Muscle of leg (tissue), 11 donors: ENCODE data around the gene ZSWIM1. TPM values are rescaled to one million over a fixed set of nuclear protein-coding genes. Genes with fewer than 3 reads are reported as not detected.

Experiments used
- DNase-seq: peaks from one replicate; pipeline ENCODE4 v3.0.0; 2013
- H3K27ac ChIP-seq: one replicate; pipeline ENCODE4 v1.5.1; 2013; ENCODE audit warnings: mild to moderate bottlenecking, low read length, control low read depth
- H3K27me3 ChIP-seq: one replicate; pipeline ENCODE4 v1.6.1; 2013; ENCODE audit warnings: low read length; ENCODE audit not compliant: control insufficient read depth, insufficient read depth
- H3K36me3 ChIP-seq: one replicate; pipeline ENCODE4 v1.6.1; 2013; ENCODE audit warnings: low read length; ENCODE audit not compliant: control insufficient read depth, insufficient read depth
- H3K4me1 ChIP-seq: one replicate; pipeline ENCODE4 v1.6.1; 2013; ENCODE audit warnings: low read length; ENCODE audit not compliant: control insufficient read depth, insufficient read depth
- H3K4me3 ChIP-seq: one replicate; pipeline ENCODE4 v1.5.1; 2013; ENCODE audit warnings: low read length, control low read depth
- H3K9me3 ChIP-seq: replicated peaks from 2 replicates; pipeline ENCODE4 v1.6.1; 2013; ENCODE audit warnings: low read depth, low read length; ENCODE audit not compliant: control insufficient read depth
- WGBS: methylation state at CpG from one replicate; pipeline ENCODE4 v1.1.5; 2013; ENCODE audit warnings: missing lambda C conversion rate; ENCODE audit not compliant: insufficient coverage; 5-methylcytosine and 5-hydroxymethylcytosine counted together
- polyA plus RNA-seq, 8 donors: library from polyadenylated mRNA; unstranded; fragments of 120-200 nt; gene quantifications; one replicate each; pipeline versions ENCODE4 v1.2.1 to v1.2.3, GENCODE V29; 2013; ENCODE audit warnings: inconsistent platforms in 1 of 8, low replicate concordance in 1 of 8; ENCODE audit not compliant: insufficient read length in 8 of 8, insufficient read depth in 1 of 8
- total RNA-seq: library from RNA; stranded (reverse); fragments of 120-200 nt; gene quantifications from one replicate; pipeline ENCODE4 v1.2.4, GENCODE V29; 2013

The ZSWIM1 gene
- total and polyA plus RNA-seq, 9 donors, result 5.1 to 12.3 (median 9.5) TPM

DNA sequence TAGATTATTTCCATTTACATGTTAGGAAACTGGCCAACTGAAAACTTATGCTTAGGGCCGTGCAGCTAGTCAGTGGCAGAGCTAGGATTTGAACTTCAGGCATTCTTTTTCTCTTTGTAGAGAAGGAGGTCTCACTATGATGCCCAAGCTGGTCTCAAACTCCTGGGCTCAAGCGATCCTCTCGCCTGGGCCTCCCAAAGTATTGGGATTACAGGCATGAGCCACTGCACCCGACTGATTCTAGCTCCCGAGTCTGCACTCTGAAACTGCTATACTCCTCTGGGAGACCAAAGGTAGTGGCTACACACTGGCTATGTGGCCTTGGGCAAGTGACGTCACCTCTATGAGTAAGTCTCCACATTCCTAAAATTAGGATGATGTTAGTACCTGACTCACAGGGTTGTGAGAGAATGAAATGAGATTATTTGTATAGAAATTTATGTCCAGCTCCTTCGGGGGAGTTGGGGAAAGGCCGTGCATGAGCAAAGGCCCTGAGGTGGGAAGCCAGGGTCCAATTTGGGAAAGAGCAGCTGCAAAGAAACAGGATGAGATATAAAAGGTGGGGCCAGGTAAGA lies 24.6 kb downstream of the ZSWIM1 start:
- no peaks in the 10 kb centered on the region for H3K9me3 ChIP-seq
- H3K27ac ChIP-seq, result no peak overlapping the region
- no peaks in the 10 kb centered on the region for H3K36me3 ChIP-seq
- peaks cover 9% of the 10 kb centered on the region for H3K4me1 ChIP-seq
- H3K4me3 ChIP-seq, result no peak overlapping the region
- H3K27me3 ChIP-seq, result no peaks in the 10 kb centered on the region
- no peak for DNase-seq
- 86% methylated on average over 6 of the region's 8 CpGs for WGBS

DNA sequence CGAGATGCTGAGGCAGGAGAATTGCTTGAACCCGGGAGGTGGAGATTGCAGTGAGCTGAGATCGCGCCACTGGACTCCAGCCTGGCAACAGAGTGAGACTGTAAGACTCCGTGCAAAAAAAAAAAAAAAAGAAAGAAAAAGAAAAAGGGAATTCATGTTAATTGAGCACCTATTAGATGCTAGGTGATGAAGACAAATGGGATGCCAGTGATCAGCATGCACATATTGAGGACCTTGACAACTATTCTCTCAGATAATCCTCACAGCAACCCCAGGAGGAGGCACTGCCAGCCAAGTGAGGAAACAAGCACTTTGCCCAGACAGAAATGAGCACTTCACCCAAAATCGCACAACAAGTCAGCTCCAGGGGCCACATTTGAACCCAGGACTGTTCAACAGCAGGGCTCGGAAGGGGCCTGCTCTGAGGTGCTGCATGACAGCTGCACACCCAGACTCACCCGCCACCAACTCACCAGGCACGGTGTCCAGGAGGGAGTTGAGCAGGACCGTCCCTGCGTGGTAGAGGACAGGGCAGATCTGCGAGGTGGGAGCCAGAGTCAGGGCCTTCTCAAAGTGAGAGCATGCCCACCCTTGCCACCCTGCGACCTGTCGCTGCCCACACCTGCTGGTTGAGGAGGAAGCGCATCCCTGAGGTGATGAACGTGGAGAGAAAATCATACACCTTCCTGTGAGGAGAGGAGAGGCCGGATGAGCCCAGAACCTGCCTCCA lies 26.4 kb downstream of the ZSWIM1 start:
- no peak for DNase-seq
- H3K27me3 ChIP-seq, result peaks cover 12% of the 10 kb centered on the region
- no peaks in the 10 kb centered on the region for H3K9me3 ChIP-seq
- H3K4me1 ChIP-seq, result peaks cover 23% of the 10 kb centered on the region
- no peak overlapping the region for H3K27ac ChIP-seq
- WGBS, result 87% methylated on average over 12 of the region's 17 CpGs
- no peak overlapping the region for H3K4me3 ChIP-seq
- no peaks in the 10 kb centered on the region for H3K36me3 ChIP-seq

DNA sequence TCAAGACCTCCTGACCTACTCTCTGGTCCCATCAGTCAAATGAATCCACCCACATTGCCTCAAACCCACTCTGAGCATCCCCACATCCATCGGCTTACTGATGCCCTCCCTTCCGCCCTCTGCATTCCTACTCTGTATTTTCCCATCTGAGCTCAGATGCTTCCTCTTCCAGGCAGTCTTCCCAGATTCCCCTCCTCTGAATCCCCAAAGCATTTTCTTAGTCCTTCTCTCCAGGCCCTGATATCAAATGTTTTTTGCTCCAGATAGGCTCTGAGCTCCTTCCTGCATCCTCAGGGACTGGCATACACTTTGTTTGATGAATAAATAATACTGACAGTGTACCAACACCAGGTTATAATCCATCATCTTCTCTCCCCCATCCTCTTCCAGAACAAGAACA lies 27.1 kb downstream of the ZSWIM1 start:
- Histone ChIP-seq H3K4me3 (no peak overlapping the region), H3K4me1 (peaks cover 26% of the 10 kb centered on the region), H3K36me3 (no peaks in the 10 kb centered on the region), H3K27ac (no peak overlapping the region), H3K27me3 (peaks cover 16% of the 10 kb centered on the region), H3K9me3 (no peaks in the 10 kb centered on the region)
- 94% methylated on average over 2 of the region's 2 CpGs for WGBS
- no peak for DNase-seq

DNA sequence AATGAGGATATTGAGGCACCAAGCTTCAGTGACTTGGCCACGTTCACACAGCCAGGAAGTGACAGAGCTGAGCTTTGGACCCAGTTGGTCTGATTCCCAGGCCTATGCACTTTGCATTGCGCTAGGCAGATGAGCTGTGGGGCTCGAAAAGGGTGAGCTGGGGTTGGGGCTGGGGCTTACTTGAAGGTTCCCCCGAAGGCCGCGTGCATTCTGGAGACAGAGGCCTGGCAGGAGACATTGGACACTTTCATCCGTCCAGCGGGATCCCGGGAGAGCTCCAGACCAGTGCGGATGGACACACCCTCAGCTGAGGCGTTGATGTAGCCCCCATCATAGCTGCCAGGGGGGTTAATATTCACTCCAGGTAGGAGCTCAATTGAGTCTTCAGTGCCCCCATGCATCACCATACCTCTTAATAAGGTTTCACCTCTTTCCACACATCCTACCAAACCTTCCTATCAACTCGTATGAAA lies 28.3 kb downstream of the ZSWIM1 start:
- Histone ChIP-seq H3K9me3 (no peaks in the 10 kb centered on the region), H3K4me3 (no peak overlapping the region), H3K27me3 (peaks cover 16% of the 10 kb centered on the region), H3K4me1 (peaks cover 26% of the 10 kb centered on the region), H3K27ac (no peak overlapping the region), H3K36me3 (no peaks in the 10 kb centered on the region)
- 55% methylated on average over 9 of the region's 12 CpGs for WGBS
- no peak for DNase-seq

DNA sequence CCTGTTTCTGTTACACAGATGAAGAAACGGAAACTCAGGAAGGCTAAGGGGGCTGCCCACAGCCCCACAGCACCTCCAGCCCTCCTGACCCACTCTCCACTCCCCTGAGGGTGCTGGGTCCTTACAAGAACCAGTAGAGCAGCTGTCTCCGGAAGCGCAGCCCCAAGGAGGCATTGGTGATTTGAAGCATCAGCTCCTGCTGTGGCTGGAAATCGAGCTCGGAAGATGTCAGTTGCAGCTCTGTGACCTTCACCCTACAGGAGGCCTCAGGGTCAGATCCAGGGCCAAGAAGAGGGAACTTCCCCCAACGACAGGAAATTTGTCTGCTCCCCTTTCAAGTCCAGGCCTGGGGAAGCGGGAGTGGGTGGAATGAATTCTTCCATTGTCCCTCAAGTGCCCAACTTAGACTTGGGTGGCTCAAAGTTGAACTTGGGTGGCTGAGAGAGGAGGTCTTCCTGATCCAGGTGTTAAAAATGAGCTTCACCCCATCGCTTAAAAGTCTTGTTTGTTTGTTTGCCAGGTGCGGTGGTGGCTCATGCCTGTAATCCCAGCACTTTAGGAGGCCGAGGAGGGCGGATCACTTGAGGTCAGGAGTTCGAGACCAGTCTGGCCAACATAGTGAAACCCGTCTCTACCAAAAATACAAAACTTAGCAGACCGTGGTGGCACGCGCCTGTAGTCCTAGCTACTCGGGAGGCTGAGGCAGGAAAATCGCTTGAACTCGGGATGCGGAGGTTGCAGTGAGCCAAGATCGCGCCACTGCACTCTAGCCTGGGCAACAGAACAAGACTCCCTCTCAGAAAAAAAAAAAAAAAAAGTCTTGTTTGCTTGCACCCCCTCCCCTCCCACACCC lies 29.0 kb downstream of the ZSWIM1 start:
- Histone ChIP-seq H3K27me3 (peaks cover 16% of the 10 kb centered on the region), H3K27ac (no peak overlapping the region), H3K36me3 (no peaks in the 10 kb centered on the region), H3K4me1 (peaks cover 19% of the 10 kb centered on the region), H3K4me3 (no peak overlapping the region), H3K9me3 (no peaks in the 10 kb centered on the region)
- no peak for DNase-seq
- 81% methylated on average over 17 of the region's 22 CpGs for WGBS

DNA sequence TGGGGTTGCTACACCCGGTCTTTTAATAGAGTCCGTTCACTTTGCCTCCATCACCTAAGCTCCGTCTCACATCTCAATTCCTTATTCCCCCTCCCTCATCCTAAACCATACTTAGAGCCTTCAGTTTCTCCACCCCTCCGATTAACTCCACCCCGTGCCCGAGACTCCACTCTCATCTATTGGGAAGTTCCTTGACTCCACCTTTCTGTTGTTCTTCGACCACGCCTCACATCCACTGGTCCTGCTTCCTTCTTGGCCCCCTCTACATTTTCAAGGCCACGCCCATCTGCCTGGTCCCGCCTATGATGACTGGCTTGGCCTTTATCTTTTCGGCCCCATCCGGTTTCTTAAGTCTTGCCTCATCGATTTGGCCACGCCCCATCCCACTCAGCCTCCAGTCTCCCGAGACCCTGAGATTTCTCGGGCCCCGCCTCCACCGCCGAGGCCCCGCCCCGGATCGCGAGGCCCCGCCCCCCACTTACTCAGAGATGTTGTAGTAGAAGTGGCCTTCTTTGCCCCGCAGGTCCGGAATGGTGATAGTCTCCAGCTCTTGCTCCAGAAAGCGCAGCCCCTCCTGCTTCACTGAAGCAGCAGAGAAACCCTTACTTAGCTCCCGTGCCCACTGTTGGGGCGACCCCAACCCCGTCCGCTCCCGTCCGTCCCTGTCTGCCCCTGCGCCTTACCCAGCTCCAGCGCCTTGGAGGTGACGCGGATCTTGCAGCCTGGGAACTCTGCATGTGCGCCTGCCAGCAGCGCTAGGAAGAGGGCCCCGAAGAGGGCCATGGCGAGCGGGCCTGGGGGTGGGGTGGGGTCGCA lies 29.9 kb downstream of the ZSWIM1 start:
- no peaks in the 10 kb centered on the region for H3K9me3 ChIP-seq
- no peaks in the 10 kb centered on the region for H3K36me3 ChIP-seq
- peaks cover 16% of the 10 kb centered on the region for H3K27me3 ChIP-seq
- 2% methylated on average over 23 of the region's 43 CpGs for WGBS
- peak; percentile 97 for DNase-seq
- H3K4me1 ChIP-seq, result peaks cover 18% of the 10 kb centered on the region
- peak overlapping the region; percentile 31 for H3K4me3 ChIP-seq
- peak overlapping the region; percentile 76 for H3K27ac ChIP-seq

DNA sequence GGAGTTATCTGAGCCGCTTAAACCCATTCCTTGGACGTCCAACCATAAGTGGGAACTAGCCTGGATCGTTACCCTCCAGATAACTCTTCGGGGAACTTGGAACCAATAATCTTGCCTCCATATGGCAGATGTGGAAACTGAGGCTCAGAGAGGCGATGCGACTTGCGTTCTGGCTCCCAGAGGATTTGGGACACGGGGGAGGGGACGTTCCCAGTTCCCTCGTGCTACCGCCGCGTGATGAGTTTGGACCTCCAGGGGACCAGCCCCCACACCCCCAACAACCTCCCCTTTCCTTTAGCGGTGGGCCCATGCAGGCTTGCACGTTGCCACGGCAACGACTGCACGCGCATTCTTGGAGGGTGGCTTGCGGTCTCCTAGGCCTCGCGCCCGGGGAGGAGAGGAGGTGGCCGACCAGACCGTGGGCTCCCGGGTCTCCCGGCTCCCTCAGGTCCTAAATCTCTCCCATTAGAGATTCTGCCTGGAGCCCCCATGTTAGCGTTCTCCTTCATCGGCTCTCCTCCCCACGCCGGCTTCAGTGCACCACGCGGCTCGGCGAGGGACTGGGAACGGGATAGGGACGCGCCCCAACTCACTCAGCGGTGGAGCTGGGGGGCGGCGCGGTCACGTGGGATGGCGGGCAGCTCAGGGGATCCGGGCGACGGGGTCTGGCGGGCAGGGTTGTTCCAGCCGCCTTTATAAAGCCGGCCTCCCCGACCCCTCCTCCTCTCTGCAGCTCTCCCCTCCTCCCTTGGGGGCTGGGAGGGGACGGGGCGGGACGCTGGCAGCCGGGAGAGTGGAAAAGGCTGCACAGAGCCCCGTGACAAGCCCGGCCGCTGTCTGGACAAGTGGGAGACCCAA lies 30.7 kb downstream of the ZSWIM1 start, which contains the start of gene PLTP:
TSS of gene PLTP (minus strand) at position 670 of the 858 bp plus-strand sequence. CDS start 703 bp downstream, outside the sequence.
- DNase-seq, result peak; percentile 91
- WGBS, result under 1% methylated on average over 34 of the region's 58 CpGs
- no peaks in the 10 kb centered on the region for H3K9me3 ChIP-seq
- H3K27ac ChIP-seq, result peak within 1 kb of the TSS; percentile 76
- H3K27me3 ChIP-seq, result peaks cover 16% of the 10 kb centered on the region
- H3K36me3 ChIP-seq, result no peaks in the 10 kb centered on the region
- H3K4me1 ChIP-seq, result peaks cover 18% of the 10 kb centered on the region
- H3K4me3 ChIP-seq, result peak within 1 kb of the TSS; percentile 31

DNA sequence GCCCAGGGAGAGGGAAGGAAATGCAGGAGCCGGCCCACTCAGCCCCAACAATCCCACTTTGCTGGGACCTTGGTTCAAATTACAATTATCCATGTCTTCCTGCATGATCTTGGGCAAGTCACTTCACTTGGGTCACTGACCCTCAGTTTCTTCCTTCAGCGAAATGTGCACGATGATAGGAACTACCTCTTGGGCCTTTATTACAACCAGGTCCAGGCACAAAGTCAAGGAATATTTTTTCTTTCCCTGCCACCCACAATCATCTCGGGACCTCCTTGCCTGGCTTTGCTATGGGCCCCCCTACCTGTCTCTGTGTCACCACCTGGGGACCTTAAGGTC lies 31.3 kb downstream of the ZSWIM1 start:
- 13% methylated on average over 3 of the region's 4 CpGs for WGBS
- no peak for DNase-seq
- peaks cover 18% of the 10 kb centered on the region for H3K4me1 ChIP-seq

DNA sequence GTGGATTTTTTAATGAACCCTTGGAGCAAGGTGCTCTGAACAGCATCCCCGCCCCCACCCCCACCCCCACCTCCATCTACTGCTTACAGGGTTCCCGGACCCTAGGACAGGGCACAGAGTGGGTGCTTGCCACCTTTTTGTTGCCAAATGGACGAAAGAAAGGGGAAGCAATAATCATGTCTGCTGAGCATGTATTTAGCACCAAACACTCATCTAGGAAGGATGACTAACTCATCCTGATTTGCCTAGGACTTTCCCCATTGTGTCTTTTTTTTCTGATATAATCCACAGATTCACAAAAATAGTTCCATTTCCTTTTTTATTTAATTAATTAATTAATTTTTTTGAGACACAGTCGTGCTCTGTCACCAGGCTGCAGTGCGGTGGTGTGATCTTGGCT lies 32.1 kb downstream of the ZSWIM1 start:
- Histone ChIP-seq H3K27ac (no peak overlapping the region), H3K27me3 (peaks cover 16% of the 10 kb centered on the region), H3K4me1 (peaks cover 25% of the 10 kb centered on the region), H3K4me3 (no peak overlapping the region), H3K9me3 (no peaks in the 10 kb centered on the region), H3K36me3 (no peaks in the 10 kb centered on the region)
- DNase-seq, result no peak
- WGBS, result no CpG with 5 or more reads among the region's 5 CpGs

More for the DNA sequence above, 31.3 kb downstream of the ZSWIM1 start:
- Histone ChIP-seq H3K9me3 (no peaks in the 10 kb centered on the region), H3K27ac (peak overlapping the region; percentile 8), H3K36me3 (no peaks in the 10 kb centered on the region), H3K27me3 (peaks cover 16% of the 10 kb centered on the region), H3K4me3 (peak overlapping the region; percentile 31)
